ENCODE results near the gene SNX17.

The SNX17 gene

GRCh38 chr2:27369471-27370025, 868 bp upstream of the SNX17 start:
- DNase-seq: no peak

GRCh38 chr2:27370816-27371620, 602 bp downstream of the SNX17 start:
- DNase-seq: peak; percentile 12

- DNase-seq: no peak
Observed at GRCh38 chr2:27372937-27373336, 2.5 kb downstream of the SNX17 start.

- no peak for DNase-seq
Observed at GRCh38 chr2:27373567-27373966, 3.2 kb downstream of the SNX17 start.

GRCh38 chr2:27375513-27376099, 5.2 kb downstream of the SNX17 start:
- DNase-seq: no peak

GRCh38 chr2:27376151-27376865, 5.9 kb downstream of the SNX17 start:
- no peak for DNase-seq

- DNase-seq: no peak
Observed at GRCh38 chr2:27376866-27377617, 6.6 kb downstream of the SNX17 start.

GRCh38 chr2:27377618-27378095, 7.2 kb downstream of the SNX17 start:
- DNase-seq: no peak

- no peak for DNase-seq
Observed at GRCh38 chr2:27378096-27378808, 7.8 kb downstream of the SNX17 start.

- no peak for DNase-seq
Observed at GRCh38 chr2:27378809-27379290, 8.4 kb downstream of the SNX17 start.

- no peak for DNase-seq
Observed at GRCh38 chr2:27379383-27379835, 9.0 kb downstream of the SNX17 start.

GRCh38 chr2:27379836-27380625, 9.6 kb downstream of the SNX17 start:
- peak; percentile 8 for DNase-seq

- peak; percentile 89 for DNase-seq
Observed at GRCh38 chr2:27380626-27381545, 10.5 kb downstream of the SNX17 start, which contains the start of gene ZNF513. TSS of gene ZNF513 (minus strand) at chr2:27380734. CDS start at chr2:27380526, 208 bp downstream.

GRCh38 chr2:27381577-27382181, 11.3 kb downstream of the SNX17 start:
- DNase-seq: no peak

- no peak for DNase-seq
Observed at GRCh38 chr2:27390822-27391679, 20.6 kb downstream of the SNX17 start.

GRCh38 chr2:27393225-27393624, 22.8 kb downstream of the SNX17 start:
- no peak for DNase-seq

GRCh38 chr2:27398962-27399361, 28.5 kb downstream of the SNX17 start:
- no peak for DNase-seq
